ENCODE results near the gene RELB. TPM values are rescaled to one million over a fixed set of nuclear protein-coding genes. Genes with fewer than 3 reads are reported as not detected.
A peak's percentile ranks its signal among the peaks of the same experiment; 100 is the strongest.

The RELB gene
- polyA plus RNA-seq, 1 donor from 2014 or later, result 1.1 TPM

- no peak overlapping the region for H3K27ac ChIP-seq (ENCODE audit: low read length)
- peak overlapping the region; percentile 99 for H3K4me2 ChIP-seq (ENCODE audit: low read length)
- no peaks in the 10 kb centered on the region for H4K20me1 ChIP-seq (ENCODE audit: insufficient read depth)
- TF ChIP-seq POLR2AphosphoS5 (IDR thresholded peaks at IDR 0.05) (no peak), REST (IDR thresholded peaks at IDR 0.05; ENCODE audit: borderline replicate concordance) (no peak), RAD21 (conservative IDR thresholded peaks at IDR 0.05) (no peak), EZH2 (IDR thresholded peaks at IDR 0.05; ENCODE audit: borderline replicate concordance, insufficient read depth, low read length, poor library complexity, severe bottlenecking) (no peak), CTCF (IDR thresholded peaks at IDR 0.05; ENCODE audit: poor library complexity, severe bottlenecking) (no peak), SMC3 (conservative IDR thresholded peaks at IDR 0.05; ENCODE audit: poor library complexity) (no peak)
- no peaks in the 10 kb centered on the region for H3F3A ChIP-seq (ENCODE audit: insufficient read depth, low read length, poor library complexity, severe bottlenecking)
- H2AFZ ChIP-seq (ENCODE audit: low read depth, low read length), result peak overlapping the region; percentile 41
- H3K9me3 ChIP-seq (ENCODE audit: low read length), result no peaks in the 10 kb centered on the region
- H3K9ac ChIP-seq (ENCODE audit: low read length), result peak overlapping the region; percentile 78
- H3K9me2 ChIP-seq (ENCODE audit: insufficient read depth, low read length), result no peaks in the 10 kb centered on the region
- H3K79me2 ChIP-seq (replicated peaks; ENCODE audit: insufficient read depth, low read length), result peaks cover 18% of the 10 kb centered on the region
- H3K4me3 ChIP-seq (ENCODE audit: low read length), result peak overlapping the region; percentile 78
- H3K27me3 ChIP-seq (ENCODE audit: insufficient read depth, low read depth, low read length), result peaks cover 28% of the 10 kb centered on the region
- no peaks in the 10 kb centered on the region for H3K36me3 ChIP-seq (ENCODE audit: insufficient read depth, low read length)
Measured at GRCh38 chr19:45079911-45080370, 78.7 kb downstream of the RELB start.

GRCh38 chr19:45082170-45082569, 80.9 kb downstream of the RELB start:
- Histone ChIP-seq H3K4me2 (ENCODE audit: low read length) (no peak overlapping the region), H3K9ac (ENCODE audit: low read length) (no peak overlapping the region), H3F3A (ENCODE audit: insufficient read depth, low read length, poor library complexity, severe bottlenecking) (no peaks in the 10 kb centered on the region), H3K36me3 (ENCODE audit: insufficient read depth, low read length) (no peaks in the 10 kb centered on the region), H3K27ac (ENCODE audit: low read length) (no peak overlapping the region), H2AFZ (ENCODE audit: low read depth, low read length) (no peak overlapping the region), H3K79me2 (replicated peaks; ENCODE audit: insufficient read depth, low read length) (peaks cover 18% of the 10 kb centered on the region), H4K20me1 (ENCODE audit: insufficient read depth) (no peaks in the 10 kb centered on the region), H3K4me3 (ENCODE audit: low read length) (no peak overlapping the region), H3K9me2 (ENCODE audit: insufficient read depth, low read length) (no peaks in the 10 kb centered on the region), H3K27me3 (ENCODE audit: insufficient read depth, low read depth, low read length) (peaks cover 7% of the 10 kb centered on the region), H3K9me3 (ENCODE audit: low read length) (no peaks in the 10 kb centered on the region)
- TF ChIP-seq SMC3 (conservative IDR thresholded peaks at IDR 0.05; ENCODE audit: poor library complexity), result no peak
- TF ChIP-seq MXI1 (conservative IDR thresholded peaks at IDR 0.05; ENCODE audit: poor library complexity, severe bottlenecking), result no peak
- no peak for TF ChIP-seq TAF1 (IDR thresholded peaks at IDR 0.05; ENCODE audit: low read depth)
- no peak for TF ChIP-seq RAD21 (conservative IDR thresholded peaks at IDR 0.05)
- TF ChIP-seq EP300 (conservative IDR thresholded peaks at IDR 0.05; ENCODE audit: poor library complexity, severe bottlenecking), result no peak
- TF ChIP-seq REST (IDR thresholded peaks at IDR 0.05; ENCODE audit: borderline replicate concordance), result no peak
- no peak for TF ChIP-seq CTCF (IDR thresholded peaks at IDR 0.05; ENCODE audit: poor library complexity, severe bottlenecking)
- no peak for TF ChIP-seq EZH2 (IDR thresholded peaks at IDR 0.05; ENCODE audit: borderline replicate concordance, insufficient read depth, low read length, poor library complexity, severe bottlenecking)
- TF ChIP-seq POLR2AphosphoS5 (IDR thresholded peaks at IDR 0.05), result no peak

All from neural cell (in vitro differentiated cells).